ENCODE results near the gene SLC6A12. TPM values are rescaled to one million over a fixed set of nuclear protein-coding genes. Genes with fewer than 3 reads are reported as not detected.

SLC6A12 gene
- not detected in 2 replicates for total RNA-seq

GRCh38 chr12:214003-214741, at the start of gene SLC6A12:
Gene SLC6A12 (minus strand): TSS chr12:214157. CDS start chr12:209986, 4,171 bp downstream.

DNA sequence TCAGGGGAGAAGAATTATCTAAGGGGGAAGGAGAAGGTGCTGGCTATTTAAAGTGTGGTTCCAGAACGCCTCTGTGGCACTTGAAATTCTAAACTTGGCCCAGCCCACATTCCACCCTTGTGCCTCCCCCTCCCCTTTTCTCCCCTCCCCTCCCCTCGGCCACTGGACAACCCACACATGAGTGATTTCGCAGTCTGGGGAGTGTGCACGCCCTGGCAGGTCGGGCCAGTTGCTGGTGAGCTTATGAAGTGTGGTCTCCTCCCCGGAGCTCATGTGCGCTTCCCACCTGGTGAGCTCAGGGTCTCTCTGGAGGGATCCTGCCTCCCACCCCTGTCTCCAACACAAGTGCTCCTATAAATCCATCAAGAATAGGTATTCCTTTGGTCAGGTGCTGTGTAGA, 48.9 kb upstream of the SLC6A12 start, which contains the start of gene SLC6A13:
Gene SLC6A13, minus strand, starts transcription at position 20 of the 400 bp plus-strand sequence. CDS start 2,784 bp downstream, outside the sequence.

Other genes starting within 250 kb of the SLC6A12 start
- gene IQSEC3, start 147.4 kb downstream of the SLC6A12 start, total RNA-seq = not detected in 2 replicates
- not detected in 2 replicates for gene SLC6A13, start 48.7 kb upstream of the SLC6A12 start, total RNA-seq
- 42.3 and 49.0 TPM in 2 replicates for gene KDM5A, start 175.2 kb upstream of the SLC6A12 start, total RNA-seq
- gene CCDC77, start 187.5 kb upstream of the SLC6A12 start, total RNA-seq = 6.1 and 8.9 TPM in 2 replicates
- gene B4GALNT3, start 245.8 kb upstream of the SLC6A12 start, total RNA-seq = 0.13 TPM in 1 of 2 replicates, not detected in the other

Data from mammary microvascular endothelial cell (primary cell).